ENCODE results near the gene MICAL1.

MICAL1 gene

DNA sequence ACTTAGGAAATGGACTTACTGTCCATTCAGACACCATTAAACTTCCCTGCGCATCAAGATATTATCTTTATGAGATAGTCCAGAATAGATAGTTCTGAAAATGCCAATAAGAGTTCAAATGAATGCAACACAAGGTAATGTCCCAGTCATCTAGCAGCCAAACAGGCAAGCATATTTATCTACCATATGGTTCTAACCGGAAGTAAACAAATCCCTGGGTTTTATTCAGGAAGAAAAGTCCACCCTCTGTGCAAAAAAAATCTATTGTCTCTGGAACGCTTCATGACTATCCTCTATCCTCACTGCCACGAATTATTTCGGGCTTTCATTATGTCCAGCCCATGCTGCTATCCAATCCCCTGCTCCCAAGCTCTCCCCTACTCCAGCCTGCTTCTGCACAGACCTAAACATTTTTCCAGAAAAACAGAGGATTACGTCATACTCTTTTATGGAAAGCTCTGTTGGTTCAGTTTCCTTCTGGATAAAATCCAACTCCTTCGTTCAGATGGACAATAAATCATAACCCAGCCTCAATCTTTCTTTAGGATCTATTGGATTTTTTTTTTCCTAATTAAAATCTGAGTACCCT lies 26.6 kb downstream of the MICAL1 start:
- no peak for DNase-seq

DNA sequence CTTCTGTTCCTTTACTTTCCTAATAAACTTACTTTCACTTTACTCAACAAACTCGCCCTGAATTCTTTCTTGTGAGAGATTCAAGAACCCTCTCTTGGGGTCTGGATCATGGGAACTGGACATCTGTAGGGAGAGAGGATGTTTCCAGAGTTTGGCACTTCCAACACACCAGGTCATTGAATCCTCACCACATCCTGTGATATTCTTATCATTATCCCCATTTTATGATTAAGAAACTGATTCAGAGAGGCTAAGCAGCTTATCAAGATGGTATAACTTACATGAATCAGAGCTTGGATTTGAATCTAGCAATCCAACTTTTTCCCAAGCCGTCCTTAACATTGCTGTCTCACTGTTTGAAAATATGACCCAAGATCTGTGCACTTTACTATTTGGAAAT lies 30.6 kb downstream of the MICAL1 start:
- DNase-seq, result no peak

DNA sequence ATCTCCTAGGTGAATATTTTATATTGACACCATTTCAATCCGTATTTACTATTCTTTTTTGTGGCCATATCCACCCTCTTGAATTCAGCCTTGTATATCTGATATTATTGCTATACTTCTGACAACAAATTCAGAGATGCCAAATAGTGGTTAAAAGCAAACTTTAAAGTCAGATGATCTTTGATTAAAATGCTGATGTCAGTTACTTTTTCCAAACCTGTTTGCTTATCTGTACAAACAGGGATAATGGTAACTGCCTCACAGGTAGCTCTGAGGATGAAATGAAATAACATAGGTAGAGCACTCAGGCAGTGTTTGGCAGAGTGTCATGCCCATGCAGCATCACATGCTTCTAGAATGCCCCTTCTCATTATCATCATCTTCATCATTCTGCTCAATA lies 34.4 kb downstream of the MICAL1 start:
- no peak for DNase-seq

DNA sequence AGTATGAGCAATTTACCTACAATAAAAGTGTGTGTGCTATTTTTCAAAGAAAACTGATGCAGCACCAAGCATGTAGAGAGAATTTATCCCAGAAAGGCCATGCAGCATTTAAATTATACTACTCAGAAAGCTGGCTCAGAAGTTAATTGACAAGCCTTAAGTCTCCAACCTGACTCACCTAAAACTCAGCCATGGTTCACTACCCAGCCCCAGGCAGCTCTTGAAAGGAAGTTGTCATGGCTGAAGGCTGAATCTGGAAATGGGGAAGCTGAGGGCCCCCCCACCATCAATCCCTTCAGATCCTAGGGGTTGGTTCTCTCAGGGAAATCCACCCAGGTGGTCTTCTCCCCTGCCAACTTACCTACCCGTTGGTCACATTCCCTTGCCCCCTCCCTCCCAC lies 34.8 kb downstream of the MICAL1 start:
- no peak for DNase-seq

DNA sequence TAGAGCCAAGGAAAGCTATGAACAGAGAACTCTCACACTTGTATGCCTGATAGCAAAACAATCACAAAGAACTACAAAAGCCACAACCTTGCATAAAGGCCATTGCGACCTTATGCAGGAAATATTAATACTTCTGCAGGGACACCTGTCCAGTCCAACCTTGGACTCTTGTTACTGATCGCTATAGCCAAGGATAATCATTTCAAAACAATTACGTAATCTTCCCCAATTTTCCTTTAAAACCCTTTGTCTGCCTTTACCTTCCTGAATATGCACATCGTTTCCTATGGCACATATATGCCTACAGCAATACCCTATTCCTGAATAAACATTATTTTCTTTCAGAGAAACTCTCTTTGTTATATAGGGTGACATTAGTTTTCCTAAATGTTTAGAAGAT lies 37.9 kb downstream of the MICAL1 start:
- no peak for DNase-seq

DNA sequence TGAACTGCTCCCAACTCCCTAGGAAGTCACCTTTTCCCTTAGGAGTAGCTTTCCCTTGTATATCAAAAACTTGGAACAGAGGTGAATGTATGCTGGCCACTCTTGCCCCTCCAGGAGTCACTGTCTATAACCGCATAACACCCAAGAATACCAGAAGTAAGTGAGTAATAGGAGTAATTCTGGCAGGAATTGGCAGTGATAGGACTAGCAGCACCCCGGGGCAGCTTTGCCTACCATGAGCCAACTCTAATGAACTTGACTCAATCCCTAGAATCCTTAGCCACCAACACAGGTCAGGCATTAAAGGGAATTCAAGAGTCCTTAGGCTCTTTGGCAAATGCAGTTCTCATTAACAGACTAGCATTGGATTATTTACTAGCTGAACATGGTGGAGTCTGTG lies 44.5 kb downstream of the MICAL1 start:
- no peak for DNase-seq

DNA sequence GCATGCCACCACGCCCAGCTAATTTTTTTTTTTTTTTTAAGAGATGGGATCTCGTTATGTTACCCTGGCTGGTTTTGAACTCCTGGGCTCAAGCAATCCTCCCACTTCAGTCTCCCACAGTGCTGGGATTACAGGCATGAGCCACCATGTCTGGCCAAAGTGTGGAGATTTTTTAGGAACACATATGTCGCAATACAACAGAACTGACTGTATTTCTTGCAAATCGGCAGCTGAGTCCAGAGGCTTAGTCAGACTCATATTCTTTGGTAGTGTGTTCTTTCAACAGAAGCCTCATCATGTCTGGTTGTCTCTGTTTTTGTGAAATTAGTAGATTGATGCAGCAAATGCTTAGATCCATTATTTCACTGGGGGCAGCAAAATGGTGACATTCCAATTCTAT lies 49.4 kb downstream of the MICAL1 start:
- DNase-seq, result peak; percentile 78 to 95

DNA sequence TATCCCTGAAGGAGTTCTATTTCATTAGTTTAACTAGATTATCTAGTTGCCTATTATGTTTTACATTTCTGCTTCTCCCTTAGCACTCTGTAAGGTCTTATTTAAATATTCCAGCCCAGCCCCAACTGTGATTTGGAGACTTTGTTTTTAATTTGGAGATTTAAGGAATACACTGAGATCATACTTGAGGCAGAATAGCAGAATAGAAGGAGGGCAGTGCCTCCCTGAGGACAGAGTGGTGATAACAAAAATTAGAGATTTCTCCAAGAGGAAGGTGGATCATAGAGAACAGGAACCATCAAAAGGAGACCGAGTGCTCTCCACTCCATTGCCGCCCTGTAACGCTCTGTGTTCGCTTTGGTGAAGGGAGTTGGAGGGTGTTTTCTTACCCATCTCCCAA lies 58.6 kb downstream of the MICAL1 start:
- peak; percentile 62 to 66 for DNase-seq

DNA sequence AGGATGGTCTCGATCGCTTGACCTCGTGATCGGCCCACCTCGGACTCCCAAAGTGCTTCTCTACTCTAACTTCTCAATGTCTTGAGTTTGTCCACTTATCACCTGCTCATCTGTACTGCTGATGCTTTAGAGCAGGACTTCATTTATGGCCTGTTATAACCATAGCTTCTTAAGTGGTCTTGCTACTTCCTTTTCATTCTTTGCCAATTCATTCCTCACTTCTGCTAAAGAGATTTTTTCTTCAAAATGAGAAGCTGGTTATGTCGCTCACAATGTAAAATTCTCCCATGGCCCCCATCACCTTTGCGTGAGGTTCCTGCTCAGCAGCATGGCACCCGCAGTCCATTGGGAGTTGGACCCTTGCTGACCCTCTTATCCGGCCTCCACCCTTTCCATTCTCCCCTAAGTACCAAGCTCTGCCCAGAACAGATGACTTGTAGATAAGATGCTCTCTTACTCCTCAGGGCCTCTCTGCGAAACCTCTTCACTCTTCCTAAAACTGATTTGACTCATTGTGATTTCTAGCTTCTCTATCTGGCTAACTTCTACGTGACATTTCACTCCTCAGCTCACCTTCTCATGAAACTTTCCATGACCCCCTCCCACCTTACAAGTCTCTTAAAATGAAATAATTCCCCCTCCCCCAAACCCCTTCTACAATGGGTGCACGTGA lies 59.4 kb downstream of the MICAL1 start:
- DNase-seq, result no peak
